Mucosa of descending colon (tissue), 3 donors: ENCODE measurements around the gene GPR162. TPM values are rescaled to one million over a fixed set of nuclear protein-coding genes. Genes with fewer than 3 reads are reported as not detected.

Experiments used
- ATAC-seq: fragments of 200-7000 bp; cut with Tn5 transposase; one replicate; pipeline ENCODE4 v1.9.1; 2020; ENCODE audit warnings: mild to moderate bottlenecking, moderate library complexity
- DNase-seq, 3 donors: peaks; one replicate each; pipeline ENCODE4 v3.0.0-alpha.2; 2020
- H3K36me3 ChIP-seq: fragments of 200-600 bp; one replicate; pipeline ENCODE4 v1.8.0; 2021; ENCODE audit warnings: low read depth, mild to moderate bottlenecking
- H3K4me1 ChIP-seq: fragments of 200-600 bp; one replicate; pipeline ENCODE4 v1.8.0; 2021; ENCODE audit warnings: low read depth, mild to moderate bottlenecking
- H3K4me3 ChIP-seq: fragments of 200-600 bp; one replicate; pipeline ENCODE4 v1.8.0; 2021; ENCODE audit warnings: mild to moderate bottlenecking
- H3K9me3 ChIP-seq: fragments of 200-600 bp; one replicate; pipeline ENCODE4 v1.8.0; 2021; ENCODE audit warnings: mild to moderate bottlenecking
- intact Hi-C, 2 donors: fragments of 100-400 bp; cut with DNase I in 1 of 2; cut with micrococcal nuclease in 1 of 2; formaldehyde crosslinking; loops; one replicate each; pipeline versions ENCODE4 v1.11.0 to v1.11.1; 2022; cut with DNase I, micrococcal nuclease
- total RNA-seq, 3 donors: library from RNA; stranded (reverse); fragmentation: NEBNext Ultra II Directional in 2 of 3; extraction: Animal tissue kit (Norgen Biotek cat#: 25700) in 2 of 3; gene quantifications; one replicate each; pipeline versions ENCODE4 v1.2.1 to v1.2.4, GENCODE V29; 2021 to 2023
- TF ChIP-seq, protein P1 (sequence below): fragments of 200-600 bp; IDR thresholded peaks from one replicate; pipeline ENCODE4 v1.8.0; 2022; ENCODE audit warnings: antibody characterized with exemption, mild to moderate bottlenecking
- donor health status: DM: no; HTN: no; CAD: no; lungs with moderate emphysema.
- donor health status: DM: no; HTN: no; CAD: no.
- donor health status: DM: no; HTN: yes; CAD: no.

The GPR162 gene
- total RNA-seq, 3 donors from 2014 or later: 1.7 to 18.6 (median 3.1) TPM

GRCh38 chr12:6842075-6842474 is 20.5 kb downstream of the GPR162 start:
- Histone ChIP-seq H3K4me3 (no peak overlapping the region), H3K36me3 (no peaks in the 10 kb centered on the region), H3K9me3 (no peaks in the 10 kb centered on the region), H3K4me1 (no peaks in the 10 kb centered on the region)
- DNase-seq: no peak
- no peak for ATAC-seq
- TF ChIP-seq, protein P1, sequence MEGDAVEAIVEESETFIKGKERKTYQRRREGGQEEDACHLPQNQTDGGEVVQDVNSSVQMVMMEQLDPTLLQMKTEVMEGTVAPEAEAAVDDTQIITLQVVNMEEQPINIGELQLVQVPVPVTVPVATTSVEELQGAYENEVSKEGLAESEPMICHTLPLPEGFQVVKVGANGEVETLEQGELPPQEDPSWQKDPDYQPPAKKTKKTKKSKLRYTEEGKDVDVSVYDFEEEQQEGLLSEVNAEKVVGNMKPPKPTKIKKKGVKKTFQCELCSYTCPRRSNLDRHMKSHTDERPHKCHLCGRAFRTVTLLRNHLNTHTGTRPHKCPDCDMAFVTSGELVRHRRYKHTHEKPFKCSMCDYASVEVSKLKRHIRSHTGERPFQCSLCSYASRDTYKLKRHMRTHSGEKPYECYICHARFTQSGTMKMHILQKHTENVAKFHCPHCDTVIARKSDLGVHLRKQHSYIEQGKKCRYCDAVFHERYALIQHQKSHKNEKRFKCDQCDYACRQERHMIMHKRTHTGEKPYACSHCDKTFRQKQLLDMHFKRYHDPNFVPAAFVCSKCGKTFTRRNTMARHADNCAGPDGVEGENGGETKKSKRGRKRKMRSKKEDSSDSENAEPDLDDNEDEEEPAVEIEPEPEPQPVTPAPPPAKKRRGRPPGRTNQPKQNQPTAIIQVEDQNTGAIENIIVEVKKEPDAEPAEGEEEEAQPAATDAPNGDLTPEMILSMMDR: no peak
- intact Hi-C loops: no loop called here

DNA sequence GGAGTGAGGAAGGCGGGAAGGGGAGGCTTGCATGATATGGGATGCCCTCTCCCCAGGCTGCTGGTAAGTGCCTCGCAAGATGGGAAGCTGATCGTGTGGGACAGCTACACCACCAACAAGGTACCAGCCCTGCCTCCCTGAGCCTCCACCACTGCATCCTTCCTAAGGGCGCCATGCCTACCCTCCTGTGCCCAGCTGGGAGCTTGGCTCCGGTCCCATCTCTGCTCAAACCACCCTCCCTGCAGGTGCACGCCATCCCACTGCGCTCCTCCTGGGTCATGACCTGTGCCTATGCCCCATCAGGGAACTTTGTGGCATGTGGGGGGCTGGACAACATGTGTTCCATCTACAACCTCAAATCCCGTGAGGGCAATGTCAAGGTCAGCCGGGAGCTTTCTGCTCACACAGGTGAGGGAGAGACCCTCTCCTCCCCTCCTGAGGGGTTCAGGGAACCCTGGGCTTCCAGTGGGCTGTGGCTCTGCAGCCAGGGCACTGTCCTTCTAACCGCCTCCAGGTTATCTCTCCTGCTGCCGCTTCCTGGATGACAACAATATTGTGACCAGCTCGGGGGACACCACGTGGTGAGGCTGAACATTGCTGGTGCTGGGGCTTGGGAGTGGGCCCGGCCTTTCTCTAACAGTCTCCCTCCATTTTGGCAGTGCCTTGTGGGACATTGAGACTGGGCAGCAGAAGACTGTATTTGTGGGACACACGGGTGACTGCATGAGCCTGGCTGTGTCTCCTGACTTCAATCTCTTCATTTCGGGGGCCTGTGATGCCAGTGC is 21.7 kb downstream of the GPR162 start:
- H3K4me1 ChIP-seq: no peaks in the 10 kb centered on the region
- TF ChIP-seq, protein P1: no peak
- H3K36me3 ChIP-seq: no peaks in the 10 kb centered on the region
- intact Hi-C loops: no loop called here
- peak; percentile 42 for ATAC-seq
- H3K9me3 ChIP-seq: no peaks in the 10 kb centered on the region
- H3K4me3 ChIP-seq: no peak overlapping the region
- no peak for DNase-seq

DNA sequence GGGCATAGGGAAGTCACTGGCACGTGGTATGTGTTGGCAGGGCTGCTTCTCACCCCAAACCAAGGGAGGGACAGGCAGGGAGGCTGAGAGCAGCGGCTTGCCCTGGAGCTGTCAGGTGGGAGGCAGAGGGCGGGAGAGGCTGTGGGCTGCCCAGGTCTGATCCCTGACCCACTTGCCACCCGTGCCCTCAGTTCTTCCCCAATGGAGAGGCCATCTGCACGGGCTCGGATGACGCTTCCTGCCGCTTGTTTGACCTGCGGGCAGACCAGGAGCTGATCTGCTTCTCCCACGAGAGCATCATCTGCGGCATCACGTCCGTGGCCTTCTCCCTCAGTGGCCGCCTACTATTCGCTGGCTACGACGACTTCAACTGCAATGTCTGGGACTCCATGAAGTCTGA is 23.8 kb downstream of the GPR162 start:
- peaks cover under 1% of the 10 kb centered on the region for H3K4me1 ChIP-seq
- intact Hi-C loops: no loop called here
- TF ChIP-seq, protein P1: no peak
- no peak overlapping the region for H3K4me3 ChIP-seq
- no peaks in the 10 kb centered on the region for H3K36me3 ChIP-seq
- no peak for ATAC-seq
- no peak for DNase-seq
- H3K9me3 ChIP-seq: no peaks in the 10 kb centered on the region

DNA sequence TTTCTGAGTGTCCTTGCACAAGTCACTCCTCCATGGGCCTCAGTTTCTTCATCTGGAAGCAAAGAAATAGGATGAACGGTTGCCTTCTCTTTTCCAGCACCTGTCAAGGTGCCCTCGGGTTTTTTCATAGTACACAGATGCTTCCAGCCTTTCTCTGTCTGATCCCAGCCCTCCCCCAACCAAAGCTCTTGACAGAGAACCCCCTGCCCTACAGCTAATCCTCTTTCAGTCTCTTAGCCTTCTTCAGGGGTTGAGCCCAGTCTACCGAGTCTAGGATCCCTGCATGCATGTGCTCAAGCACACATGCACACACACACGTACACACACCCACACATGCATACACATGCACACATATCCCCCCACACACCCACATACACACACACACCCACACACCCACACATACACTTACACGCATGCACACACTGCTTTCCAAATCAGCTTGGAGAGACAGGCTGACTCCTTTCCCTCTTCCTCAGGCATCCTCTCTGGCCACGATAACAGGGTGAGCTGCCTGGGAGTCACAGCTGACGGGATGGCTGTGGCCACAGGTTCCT is 24.8 kb downstream of the GPR162 start:
- H3K4me3 ChIP-seq: no peak overlapping the region
- no peaks in the 10 kb centered on the region for H3K9me3 ChIP-seq
- ATAC-seq (no peak), DNase-seq (no peak)
- intact Hi-C loops: no loop called here
- TF ChIP-seq, protein P1: no peak
- no peaks in the 10 kb centered on the region for H3K36me3 ChIP-seq
- peaks cover 8% of the 10 kb centered on the region for H3K4me1 ChIP-seq

GRCh38 chr12:6847676-6848075 is 26.1 kb downstream of the GPR162 start:
- H3K36me3 ChIP-seq: no peaks in the 10 kb centered on the region

More at GRCh38 chr12:6847676-6848075, 26.1 kb downstream of the GPR162 start:
- no peak overlapping the region for H3K4me3 ChIP-seq
- intact Hi-C loops: no loop called here
- TF ChIP-seq, protein P1: no peak
- DNase-seq (no peak), ATAC-seq (no peak)
- H3K4me1 ChIP-seq: peaks cover 8% of the 10 kb centered on the region
- no peaks in the 10 kb centered on the region for H3K9me3 ChIP-seq
